HG02870 (cell line): Measurements from ENCODE around the gene C10orf71.

ENCODE experiments used
- ATAC-seq: cut with Tn5 transposase; IDR thresholded peaks from one replicate; pipeline ENCODE4 v1.9.1; 2021; ENCODE audit warnings: mild to moderate bottlenecking, moderate library complexity; ENCODE audit not compliant: unreplicated experiment

The C10orf71 gene, protein sequence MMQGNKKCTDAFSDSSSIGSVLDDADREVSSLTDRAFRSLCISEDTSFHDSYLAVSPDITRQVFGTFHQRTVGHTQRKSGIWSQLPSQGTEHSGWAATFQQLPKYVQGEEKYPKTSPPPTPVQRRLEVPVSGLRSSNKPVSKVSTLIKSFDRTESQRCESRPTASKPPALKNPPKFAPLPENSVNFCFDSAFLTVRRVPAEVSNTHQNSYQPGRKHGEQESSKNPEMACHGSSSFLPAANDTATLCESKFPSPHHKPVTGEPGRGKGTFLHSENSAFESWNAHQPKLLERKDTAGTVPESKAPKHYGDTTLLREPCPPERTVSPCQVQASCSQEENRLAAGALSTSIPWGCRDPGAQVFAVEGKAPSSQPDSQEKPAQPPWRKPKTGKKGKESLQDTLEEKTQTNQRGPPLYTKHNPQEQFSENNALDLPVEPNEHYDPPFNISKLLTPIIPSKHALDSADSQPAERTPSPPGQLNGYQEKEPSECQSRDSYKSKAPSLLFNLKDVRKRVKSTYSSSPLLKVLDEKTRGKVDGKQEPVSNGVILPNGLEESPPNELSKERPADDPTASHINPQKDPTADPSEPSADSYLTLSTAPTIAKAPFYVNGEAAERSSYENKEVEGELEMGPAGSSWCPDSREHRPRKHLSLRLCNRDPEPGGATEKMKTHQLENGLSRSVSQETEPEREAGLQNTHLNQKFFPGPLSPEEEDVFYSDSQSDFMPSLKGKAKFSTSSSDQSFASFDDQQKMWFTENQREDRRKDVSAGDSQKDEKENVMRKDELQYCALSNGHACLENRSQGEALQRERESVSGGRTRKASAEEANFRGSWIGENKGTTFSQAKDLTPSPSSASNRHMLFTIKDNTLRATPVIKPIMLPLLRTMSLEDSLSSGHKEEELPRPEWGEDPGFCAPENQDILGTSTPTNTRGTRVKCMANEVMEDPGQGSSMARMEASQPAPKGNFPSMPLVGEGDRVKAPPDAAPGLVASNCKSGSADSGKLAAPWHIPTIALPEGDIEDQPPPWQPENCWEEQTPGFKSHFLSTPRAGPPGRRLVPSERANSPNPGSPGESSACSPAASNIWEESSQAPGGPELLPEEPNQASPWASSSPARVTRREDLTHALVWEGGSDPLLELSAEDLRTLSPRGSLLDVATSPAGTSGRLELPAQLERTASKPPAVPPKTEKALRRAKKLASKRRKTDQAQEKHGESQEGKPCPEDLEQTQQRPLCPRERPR (N-terminal part only)

DNA sequence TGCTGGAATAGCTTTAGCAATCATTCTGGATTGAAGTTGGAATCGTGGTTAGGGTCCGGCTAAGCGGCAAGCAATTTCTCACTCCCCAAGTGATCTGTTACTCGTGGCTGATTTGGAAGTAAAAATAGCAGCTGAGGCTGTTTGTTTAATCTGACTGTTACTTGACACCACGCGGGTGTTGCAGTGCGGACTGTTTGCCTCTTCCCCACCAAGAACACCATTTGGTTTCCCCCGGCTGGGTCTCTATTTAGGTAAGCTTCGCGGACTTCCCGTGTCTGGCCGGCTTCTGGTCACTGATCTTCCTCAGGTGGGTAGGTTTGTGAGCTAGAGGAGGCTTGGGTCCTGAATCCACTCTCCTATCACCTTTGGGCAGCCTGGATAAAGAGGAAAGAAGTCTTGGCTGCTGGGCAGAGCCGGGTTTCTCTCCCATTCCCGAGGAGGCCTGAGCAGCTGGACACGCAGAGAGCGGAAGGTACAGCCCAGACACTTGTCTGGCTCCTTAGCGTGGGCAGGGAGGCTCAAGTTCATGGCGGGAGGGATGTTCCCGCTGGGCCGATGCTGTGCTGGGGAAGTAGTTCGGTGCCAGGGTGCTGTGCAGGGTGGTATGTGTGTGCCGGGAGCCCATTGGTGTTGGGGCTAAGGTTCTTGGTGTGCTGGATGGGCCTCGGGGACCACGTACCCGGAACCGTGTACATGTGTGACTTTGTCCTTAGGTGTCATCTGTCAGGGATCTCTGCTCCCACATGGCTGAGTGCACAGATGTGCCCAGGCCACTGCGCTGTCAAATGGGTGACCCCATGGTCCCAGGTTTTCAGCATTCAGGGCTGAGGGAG is at the start of gene C10orf71:
Gene C10orf71, plus strand, starts transcription at position 188 of the 833 bp plus-strand sequence. CDS start 23,376 bp downstream, outside the sequence.
- no peak for ATAC-seq

DNA sequence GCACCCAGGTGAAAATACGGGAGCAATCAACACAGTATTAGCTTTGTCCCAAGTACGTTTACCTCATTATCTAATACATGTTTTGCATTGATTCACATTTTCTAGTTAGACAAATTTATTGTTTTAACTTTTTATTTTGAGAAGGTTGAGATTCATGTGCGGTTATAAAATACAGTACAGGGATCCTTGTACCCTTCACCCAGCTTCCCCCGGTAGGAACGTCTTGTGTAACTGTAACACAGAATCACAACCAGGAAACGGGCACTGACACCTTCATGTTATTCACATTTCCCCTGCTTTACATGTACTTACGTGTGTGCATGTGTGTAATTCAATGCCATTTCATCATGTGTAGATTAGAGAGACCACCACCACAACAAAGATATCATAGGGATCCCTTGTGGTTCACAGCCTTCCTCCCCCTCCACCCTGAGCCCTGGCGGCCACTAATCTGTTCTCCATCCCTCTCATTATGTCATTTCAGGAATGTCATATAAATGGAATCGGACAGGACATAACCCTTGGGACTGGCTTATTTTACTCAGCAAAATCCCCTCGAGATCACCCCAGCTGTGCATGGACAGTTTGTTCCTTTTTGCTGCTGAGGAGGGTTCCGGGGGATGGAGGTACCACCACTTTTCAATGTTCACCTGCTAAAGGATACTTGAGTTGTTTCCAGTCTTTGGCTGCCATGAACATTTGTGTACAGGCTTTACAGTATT is 46.5 kb upstream of the C10orf71 start:
- ATAC-seq, result no peak

DNA sequence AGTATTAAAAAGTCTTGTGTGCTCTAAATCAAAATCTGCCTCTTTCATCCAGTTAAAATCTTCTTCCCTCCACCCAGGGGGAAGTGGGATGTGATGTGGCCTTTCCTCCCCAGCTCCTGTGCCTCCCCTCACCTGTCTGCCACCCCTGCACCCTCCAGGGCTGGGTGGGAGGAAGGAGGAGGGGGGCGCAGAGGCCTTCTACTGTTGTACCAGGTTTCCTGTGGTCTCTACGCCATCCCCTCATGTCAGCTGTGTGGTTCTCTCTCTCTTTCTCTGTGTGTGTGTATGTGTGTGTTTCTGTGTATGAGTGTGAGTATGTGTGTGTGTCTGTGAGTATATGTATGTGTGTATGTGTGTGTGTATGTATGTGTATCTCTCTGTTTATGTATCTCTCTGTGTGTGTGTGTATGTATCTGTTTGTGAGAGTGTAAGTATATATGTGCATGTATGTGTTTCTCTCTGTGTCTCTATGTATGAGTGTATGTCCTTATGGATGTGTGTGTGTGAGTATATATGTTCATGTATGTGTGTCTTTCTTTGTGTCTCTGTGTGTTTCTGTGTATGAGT is 45.5 kb upstream of the C10orf71 start:
- ATAC-seq, result no peak

DNA sequence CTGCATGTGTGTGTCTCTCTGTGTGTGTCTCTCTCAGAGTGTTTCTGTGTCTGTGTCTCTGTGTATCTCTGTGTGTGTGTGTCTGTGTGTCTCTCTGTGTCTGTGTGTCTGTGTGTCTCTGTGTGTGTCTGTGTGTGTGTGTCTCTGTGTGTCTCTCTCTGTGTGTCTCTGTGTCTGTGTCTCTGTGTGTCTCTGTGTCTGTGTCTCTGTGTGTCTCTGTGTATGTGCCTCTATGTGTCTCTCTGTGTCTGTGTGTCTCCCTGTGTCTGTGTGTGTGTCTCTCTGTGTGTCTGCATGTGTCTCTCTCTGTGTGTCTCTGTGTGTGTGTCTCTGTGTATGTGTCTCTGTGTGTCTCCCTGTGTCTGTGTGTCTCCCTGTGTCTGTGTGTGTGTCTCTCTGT is 44.8 kb upstream of the C10orf71 start:
- no peak for ATAC-seq

DNA sequence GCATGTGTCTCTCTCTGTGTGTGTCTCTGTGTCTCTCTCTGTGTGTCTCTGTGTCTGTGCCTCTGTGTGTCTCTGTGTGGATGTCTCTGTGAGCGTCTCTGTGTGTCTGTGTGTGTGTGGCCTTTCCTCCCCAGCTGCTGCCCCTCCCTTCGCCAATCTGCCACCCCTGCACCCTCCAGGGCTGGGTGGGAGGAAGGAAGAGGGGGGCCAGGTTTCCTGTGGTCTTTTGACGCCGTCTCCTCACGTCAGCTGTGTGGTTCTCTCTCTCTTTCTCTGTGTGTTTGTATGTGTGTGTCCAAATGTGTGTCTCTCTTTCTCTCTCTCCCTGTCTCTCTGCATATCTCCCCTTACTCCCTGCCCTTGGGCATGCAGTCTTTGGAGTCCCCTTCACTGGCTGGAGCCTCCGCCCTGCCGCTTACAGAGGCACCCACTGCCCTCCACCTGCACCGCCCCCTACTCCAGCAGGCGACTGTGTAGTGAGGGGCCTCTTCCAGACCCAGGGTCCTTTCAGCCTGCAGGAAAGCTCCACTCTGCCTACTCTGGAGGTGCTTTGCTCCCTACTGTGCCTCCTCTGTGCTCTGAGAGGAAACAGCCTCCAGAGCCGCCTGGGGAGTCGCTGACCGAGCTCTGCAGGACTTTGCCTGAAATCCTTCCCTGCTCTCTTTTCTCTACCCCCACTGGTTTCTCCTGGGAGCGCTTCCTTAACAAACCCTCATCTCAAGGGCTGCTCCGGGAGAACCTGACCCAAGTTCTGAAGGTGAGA is 44.2 kb upstream of the C10orf71 start:
- no peak for ATAC-seq

DNA sequence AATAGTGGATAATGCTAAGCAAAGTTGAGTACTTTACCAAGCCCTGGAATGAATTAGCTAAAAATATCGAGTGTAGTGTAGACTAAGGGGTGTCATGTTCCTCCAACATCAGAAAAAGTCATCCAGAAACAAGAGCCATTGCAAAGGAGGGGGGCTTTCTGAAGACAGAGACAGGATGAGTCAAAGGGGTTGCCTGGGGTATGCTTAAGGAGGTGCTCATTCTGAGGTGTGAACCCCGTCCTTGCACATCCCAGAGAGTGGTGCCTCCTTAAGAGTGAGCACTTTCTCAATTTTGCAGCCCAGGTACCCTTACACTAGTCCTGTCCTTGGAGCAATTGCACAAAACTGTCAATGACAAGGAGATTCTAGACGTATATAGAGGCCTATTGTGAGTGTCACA is 43.1 kb upstream of the C10orf71 start:
- ATAC-seq, result no peak

DNA sequence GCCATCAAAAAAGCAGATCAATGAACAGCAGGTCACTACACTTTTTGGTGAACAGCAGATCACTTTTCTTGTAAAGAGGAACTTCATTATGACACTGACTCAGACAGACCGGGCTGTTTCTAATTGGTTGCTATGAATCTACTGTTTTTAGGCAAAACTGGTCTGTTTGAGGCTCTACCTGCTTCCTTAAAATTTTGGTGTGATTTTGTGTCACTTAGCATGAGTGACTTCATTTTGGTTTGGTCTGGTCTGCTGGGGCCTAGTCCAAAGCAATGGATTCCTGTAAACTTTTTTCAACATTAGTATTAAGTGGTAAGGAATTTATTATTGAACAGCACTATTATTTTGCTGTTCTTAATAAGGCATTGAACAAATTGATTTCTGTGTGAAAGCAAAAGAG is 41.8 kb upstream of the C10orf71 start:
- ATAC-seq, result no peak

DNA sequence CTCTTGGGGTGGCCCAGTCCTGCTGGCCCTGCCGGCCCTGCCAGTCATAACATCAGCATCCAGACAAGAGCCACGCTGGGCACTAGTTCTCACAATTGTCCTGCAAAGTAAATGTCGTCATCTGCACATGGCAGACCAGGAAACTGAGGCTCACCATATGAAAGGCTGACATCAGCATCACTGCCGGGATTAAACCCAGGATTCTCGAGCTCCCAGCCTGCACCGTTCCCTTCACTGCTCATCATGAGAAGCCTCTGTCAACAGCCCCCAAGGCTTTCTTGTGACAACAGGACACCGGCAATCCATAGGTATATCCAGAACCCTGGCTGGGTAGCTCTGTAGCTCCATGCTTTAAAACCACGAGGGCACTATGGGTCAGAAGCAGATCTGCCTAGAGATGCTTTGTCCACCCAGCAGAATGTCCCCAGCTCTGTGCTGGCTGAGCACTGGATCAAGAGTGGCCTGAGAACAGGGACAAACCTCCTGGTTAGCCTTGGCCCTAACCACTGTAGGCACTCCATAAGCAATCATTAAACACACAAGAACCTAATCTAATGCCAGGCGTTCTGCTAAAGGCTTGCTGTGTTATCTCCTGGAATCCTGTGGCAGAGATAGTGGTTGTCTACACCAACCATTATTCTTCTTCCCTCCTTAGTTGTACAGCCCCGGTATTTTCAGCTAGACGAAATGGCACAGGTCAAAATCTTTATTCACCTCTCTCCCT is 41.2 kb upstream of the C10orf71 start:
- ATAC-seq, result no peak

DNA sequence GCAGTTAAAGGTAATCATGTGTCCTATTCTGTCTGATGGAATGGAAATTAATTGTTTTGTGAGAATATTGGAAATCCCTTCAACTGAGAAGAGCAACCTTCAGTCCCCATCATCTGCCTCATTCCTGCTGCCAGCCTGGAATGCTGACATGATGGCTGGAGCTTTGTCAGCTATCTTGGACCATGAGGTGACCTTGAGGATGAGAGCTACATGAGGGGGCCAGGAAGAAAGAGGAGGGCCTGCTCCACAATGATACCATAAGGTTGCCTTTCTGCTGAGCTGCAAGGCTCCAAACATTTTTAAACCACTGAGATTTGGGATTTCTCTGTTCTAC is 40.7 kb upstream of the C10orf71 start:
- ATAC-seq, result no peak

DNA sequence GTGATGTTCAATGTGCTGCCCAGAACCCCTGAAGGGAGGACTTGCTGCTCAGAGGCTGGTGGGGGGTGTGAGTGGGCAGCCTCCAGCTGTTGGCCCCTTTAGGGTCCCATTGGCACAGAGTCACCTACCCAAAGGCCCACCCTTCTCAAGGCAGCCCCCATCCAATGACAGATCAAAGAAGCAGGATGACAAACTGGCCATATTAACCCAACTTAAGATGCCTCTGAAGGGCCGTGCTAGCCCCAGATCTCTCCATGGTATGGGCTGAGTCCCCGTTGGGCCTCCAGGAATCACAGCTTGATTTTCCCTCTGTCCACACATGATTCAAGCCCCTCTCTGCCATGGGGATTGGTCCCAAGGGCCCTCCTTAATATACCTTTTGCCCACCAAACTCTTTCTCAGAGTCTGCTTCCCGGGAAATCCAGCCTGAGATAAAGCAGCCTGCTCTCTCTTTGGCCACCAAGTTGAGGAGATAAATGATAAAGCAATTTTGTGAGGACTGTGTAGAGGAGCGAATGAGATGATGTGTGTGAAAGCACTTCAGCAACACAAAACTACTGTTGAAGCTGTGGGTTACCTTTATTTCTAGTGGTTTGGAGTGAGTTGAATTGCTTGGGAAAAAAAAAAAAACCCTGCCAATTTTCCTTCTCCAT is 38.2 kb upstream of the C10orf71 start:
- no peak for ATAC-seq

DNA sequence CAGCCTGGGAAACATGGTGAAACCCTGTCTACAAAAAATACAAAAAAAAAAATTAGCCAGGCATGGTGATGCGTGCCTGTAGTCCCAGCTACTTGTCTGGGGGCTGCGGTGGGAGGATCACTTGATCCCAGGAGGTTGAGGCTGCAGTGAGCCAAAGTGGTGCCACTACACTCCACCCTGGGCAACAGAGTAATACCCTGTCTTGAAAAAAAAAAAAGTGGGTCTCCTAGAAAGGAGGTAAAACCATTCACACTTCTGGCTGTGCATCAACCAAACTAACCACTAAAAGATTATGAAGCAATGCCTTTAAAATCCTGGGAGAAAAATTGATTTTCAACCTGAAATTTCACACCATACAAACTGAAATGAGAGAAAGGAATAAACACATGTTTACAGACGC is 35.4 kb upstream of the C10orf71 start:
- no peak for ATAC-seq

DNA sequence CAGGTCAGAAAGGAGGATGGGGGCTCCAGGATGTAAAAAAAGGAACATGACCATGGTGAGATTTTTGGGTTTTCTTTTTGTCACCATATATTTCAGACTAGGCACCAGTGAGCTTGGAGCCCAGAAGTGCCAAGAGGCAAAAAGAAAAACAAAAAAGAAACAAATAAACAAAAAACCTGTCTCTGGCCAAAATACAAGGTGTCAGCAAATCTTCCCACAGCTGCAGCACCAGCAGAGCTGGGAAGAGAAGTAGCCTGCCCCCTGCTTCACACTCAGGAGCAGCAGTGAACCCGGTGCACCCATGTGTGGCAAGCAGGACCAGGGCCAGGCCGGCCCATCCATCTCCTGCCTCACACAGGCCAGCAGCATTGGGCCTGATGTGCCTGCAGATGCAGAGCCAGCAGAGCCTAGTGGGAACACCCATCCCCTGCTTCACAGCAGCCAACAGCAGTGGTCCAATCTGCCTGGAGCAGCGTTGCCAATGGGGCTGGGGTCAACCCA is 34.7 kb upstream of the C10orf71 start:
- no peak for ATAC-seq

DNA sequence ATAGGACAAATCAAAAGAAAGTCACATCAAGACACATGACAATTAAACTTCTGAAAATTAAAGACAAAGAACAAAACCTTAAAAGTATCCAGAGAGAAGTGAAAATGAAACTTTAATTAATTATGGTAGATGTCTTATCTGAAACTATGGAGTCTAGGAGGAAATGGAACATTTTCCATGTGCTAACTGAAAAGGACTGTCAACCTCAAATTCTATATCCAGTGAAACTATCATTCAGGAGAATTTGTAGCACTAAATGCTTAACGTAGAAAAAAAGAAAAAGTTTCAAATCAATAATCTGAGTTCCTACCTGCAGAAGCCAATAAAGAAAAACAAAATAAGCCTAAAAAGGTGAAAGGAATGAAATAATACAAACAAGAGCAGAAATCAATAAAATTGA is 33.1 kb upstream of the C10orf71 start:
- ATAC-seq, result no peak

DNA sequence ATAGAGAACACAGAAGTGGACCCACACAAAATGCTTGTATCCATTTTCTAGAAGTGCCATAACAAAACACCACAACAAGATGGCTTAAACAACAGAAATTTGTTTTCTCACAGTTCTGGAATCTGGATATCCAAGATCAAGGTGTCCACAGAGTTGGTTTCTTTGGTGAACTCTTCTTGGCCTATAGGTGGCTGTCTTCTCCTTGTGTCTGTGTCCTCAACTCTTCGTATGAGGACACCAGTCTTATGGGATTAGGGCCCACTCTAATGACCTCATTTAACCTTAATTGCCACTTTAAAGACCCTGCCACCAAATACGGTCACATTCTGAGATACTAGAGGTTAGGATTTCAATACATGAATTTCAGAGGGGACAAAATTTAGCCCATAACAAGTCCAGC is 30.8 kb upstream of the C10orf71 start:
- ATAC-seq, result no peak

DNA sequence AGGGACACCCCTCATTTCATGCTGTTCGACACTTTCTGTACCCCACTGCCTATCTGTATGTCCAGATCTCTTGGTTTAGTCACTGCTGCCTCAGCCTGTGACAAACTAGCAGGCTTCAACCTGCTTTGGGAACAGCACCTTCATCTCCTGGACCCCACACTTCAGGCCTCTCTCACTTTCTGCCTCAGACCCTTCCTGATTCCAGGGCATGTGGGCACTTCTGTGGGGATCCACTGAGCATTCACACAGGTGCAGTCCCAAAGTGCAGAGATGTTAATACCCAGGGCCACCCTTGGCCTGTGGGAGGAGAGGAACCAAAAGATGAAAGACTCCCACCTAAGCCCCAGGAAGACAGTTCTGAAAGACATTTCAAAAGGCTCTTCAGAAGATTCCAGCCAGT is 29.4 kb upstream of the C10orf71 start:
- ATAC-seq, result no peak

DNA sequence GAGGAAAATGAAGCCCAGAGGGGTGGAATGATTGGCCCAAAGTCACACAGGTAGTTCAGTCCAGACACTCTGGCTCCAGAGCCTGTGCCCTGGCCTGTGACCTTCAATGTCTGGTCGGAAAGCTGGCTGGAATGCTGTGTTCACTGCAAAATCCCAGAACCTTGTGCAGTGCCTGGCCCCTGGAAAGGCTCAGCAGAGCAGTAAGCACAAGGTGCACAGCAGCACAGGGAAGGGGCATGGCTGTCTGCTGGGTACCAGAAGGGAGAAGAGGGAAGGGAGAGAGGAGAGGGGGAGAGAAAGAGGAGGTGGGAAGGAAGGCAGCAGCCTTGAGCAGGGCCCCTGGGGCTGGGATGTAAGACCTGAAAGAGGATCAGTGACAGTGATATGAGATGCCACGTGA is 28.4 kb upstream of the C10orf71 start:
- ATAC-seq, result no peak

DNA sequence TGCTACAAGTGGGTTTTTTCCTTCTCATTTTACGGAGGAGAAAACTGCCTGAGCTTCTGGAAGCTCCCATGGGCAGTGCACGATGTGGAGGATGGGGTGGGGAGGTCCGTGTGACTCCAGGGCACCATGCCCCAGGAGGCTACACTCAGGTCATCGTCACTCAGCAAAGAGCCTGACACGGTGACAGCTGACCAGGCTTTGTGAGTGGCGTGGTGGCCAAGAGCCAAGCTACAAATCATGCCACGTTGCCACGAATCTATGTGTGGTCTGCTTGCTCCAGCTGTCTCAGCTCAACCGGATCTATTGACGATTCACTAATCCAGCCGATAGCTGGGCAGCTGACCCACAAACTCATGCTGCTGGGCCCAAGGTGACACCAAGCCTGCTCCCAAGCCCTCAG is 27.6 kb upstream of the C10orf71 start:
- no peak for ATAC-seq
